ACC112 (cell line): ENCODE results near the gene RFX7.
A peak's percentile ranks its signal among the peaks of the same experiment; 100 is the strongest.

Experiments used
- H2AFZ ChIP-seq: fragments of 200-600 bp; sonication (generic); one replicate; pipeline ENCODE4 v1.6.0; 2017; ENCODE audit warnings: antibody characterized with exemption, low read length; ENCODE audit not compliant: unreplicated experiment
- H3K27ac ChIP-seq: fragments of 200-600 bp; sonication (generic); 2 replicates; pipeline ENCODE4 v1.5.1; 2014; ENCODE audit warnings: low read depth, mild to moderate bottlenecking, antibody characterized with exemption, low read length, moderate library complexity
- H3K27me3 ChIP-seq: fragments of 200-600 bp; sonication (generic); 2 replicates; pipeline ENCODE4 v1.6.1; 2014; ENCODE audit warnings: mild to moderate bottlenecking, antibody characterized with exemption, low read length, moderate library complexity, mixed read lengths; ENCODE audit not compliant: insufficient read depth
- H3K36me3 ChIP-seq: fragments of 200-600 bp; sonication (generic); 2 replicates; pipeline ENCODE4 v1.6.1; 2016; ENCODE audit warnings: mild to moderate bottlenecking, antibody characterized with exemption, low read length, moderate library complexity, mixed read lengths; ENCODE audit not compliant: insufficient read depth
- H3K4me1 ChIP-seq: fragments of 200-600 bp; sonication (generic); one replicate; pipeline ENCODE4 v1.6.1; 2016; ENCODE audit warnings: low read length, mixed read lengths; ENCODE audit not compliant: insufficient read depth, unreplicated experiment, control insufficient read depth
- H3K4me3 ChIP-seq: fragments of 200-600 bp; sonication (generic); 2 replicates; pipeline ENCODE4 v1.5.1; 2014; ENCODE audit warnings: mild to moderate bottlenecking, low read depth, low read length
- H3K79me2 ChIP-seq: fragments of 200-600 bp; sonication (generic); one replicate; pipeline ENCODE4 v1.6.0; 2016; ENCODE audit warnings: low read length; ENCODE audit not compliant: control insufficient read depth, unreplicated experiment, insufficient read depth

The RFX7 gene

DNA sequence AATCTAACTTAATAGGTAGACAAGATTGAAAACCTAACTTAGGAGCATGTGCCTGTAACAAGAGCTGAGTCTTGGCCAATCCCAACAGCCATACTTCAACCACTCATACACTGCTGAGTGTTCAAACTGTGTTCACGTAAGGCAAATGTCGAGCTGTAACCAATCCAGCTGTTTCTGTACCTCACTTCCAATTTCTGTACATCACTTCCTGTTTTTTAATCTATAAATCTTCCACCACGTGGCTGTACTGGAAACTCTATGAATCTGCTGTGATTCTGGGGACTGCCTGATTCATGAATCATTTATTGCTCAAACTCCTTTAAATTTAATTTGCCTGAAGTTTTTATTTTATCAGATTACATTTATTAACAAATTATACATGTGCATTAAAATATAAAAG, 205.7 kb downstream of the RFX7 start:
- peaks cover 29% of the 10 kb centered on the region for H3K4me1 ChIP-seq
- H3K79me2 ChIP-seq: no peaks in the 10 kb centered on the region
- H3K4me3 ChIP-seq: no peak overlapping the region
- peak overlapping the region; percentile 73 for H2AFZ ChIP-seq
- H3K27me3 ChIP-seq: no peaks in the 10 kb centered on the region
- H3K27ac ChIP-seq: peak overlapping the region; percentile 47; the same call in 1 of the 2 replicates
- no peaks in the 10 kb centered on the region for H3K36me3 ChIP-seq
